Measurements from ENCODE around the gene EFCAB10.

The EFCAB10 gene, protein sequence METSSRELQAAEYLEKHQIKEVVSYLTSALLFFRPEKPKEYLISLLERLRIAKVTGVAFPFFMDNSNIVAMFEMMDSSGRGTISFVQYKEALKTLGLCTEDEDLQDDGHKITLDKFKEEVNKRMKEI

DNA sequence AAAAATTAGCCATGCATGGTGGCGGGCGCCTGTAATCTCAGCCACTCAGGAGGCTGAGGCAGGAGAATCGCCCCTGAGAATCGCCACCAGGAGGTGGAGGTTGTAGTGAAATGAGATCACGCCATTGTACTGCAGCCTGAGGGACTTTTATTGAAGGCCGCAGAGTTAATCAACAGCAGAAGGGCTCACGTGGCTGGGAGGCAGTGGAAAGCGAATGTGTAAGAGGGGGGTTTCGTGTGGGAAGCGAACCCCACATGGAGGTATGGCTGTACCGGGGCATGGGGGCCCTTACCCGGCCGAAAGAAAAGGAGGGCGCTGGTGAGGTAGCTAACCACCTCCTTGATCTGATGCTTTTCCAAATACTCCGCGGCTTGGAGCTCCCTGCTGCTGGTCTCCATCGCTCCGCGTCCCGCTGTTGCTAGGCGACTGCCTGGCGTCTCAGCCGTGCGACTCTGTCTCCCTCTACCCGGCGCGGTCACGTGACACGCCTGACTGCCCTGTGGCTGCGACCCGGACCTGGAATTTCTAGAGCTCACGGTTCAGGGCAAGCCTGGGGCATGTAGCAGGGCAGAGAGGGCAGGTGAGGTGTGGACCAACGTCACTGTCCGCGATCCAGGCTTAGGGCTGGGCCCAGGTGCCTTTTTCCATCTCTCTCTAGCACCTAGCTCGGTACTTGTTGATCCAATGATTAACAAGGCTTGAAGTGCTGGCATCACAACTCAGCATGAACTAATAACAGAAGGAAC is at the start of gene EFCAB10:
TSS of gene EFCAB10 (minus strand) at position 428 of the 746 bp plus-strand sequence. CDS start at position 398, 30 bp downstream.
- DNase-seq (ENCODE audit: low read depth) = no peak

DNA sequence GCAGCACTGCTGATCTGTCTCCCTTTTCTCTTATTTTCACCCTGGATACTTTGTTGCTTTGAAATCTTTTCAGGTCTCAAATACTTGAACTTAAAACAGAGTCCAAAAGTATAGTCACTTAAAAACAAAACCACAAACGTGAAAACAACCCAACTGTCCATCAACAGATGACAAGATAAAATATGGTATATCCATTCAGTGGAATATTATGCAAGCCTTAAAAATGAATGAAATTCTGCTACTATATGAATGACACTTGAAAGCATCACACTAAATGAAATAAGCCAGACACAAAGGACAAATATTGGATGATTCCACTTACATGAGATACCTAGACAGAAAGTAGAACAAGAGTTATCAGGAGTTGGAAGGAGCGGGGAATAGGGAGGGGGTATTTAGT is 44.7 kb upstream of the EFCAB10 start:
- no peak for DNase-seq (ENCODE audit: low read depth)

DNA sequence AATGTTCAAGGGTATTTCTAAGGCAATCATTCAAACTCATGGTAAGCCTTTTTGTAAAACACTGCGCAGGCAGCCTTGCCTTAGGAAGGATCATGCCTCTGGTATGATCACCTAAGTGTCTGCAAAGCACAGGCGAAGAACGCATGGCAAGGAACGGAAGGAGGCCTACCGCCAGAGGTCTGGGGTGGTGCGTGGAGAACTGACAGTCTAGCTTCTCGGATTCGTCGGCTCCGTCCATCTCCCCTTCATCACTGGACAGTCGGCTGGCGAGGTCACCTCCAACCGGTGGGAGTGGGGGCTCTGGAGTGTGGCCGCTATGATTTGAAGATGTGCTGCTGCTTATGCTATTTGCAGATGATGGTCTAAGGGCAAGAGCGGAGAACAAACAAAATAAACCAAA is 42.6 kb upstream of the EFCAB10 start:
- no peak for DNase-seq (ENCODE audit: low read depth)

DNA sequence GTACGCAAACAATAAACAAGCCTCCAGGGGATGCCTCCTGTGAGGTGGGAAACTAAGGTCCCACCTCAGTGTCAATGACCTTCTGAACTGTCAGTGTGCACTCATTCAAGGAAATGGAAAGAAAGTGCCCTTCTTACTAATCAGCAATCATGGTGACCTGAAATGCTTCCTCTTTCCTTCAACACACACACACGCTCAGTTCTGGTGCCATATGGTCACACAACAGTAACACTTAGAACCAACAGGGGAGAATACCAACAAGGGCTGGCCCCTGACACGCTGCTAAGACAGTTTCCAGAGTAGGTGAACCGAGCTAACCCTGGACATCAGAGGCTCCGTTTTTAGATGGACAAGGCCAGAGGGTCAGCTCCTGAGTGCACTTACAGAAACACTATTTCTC is 42.1 kb upstream of the EFCAB10 start:
- no peak for DNase-seq (ENCODE audit: low read depth)

DNA sequence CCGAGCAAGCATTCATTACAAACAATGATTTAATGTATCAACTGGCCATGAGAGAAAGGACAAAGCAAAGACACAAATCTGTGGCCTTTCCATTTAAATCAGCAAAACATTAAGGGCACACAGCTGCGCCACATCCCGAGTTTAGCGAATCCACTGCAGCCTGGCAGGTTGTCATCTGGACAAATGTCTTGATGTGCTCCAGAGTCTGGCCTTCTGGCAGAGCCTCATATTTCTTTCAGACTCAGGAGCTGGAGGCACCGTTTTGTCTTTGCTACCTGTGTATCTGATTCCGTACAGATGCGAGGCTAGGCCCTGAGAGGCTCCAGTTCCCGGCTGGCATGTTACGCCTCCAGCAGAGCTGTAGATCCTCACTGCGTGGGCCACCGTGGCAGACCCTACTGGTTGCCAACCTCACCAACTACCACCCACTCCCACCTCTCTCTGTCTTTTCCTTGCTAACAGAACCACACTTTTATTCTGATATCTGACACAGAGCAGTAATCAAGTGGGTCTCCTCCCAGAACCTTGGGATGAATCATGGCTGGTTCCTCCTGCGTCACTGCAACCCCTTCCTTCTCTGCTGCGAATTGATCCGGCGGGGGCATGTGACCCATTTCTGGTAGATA is 40.9 kb upstream of the EFCAB10 start:
- no peak for DNase-seq (ENCODE audit: low read depth)

DNA sequence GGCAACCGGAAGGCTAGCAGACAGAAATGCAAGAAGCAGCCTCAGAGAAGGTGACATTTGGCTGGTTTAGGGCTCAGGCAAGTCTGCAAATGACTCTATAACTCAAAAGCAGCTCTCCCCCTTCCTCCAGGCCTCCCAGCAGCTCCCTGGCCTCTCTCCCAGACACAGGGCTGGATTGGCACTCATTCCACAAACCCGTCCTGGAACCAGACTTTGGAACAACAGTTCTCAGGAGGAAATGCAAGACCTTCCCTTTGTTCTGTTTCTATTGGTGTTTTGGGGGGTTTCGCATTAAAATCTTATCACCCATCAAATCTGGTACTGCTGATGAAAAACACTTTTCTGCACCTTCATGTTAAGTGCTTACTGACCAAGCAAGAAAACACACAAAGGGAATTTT is 40.3 kb upstream of the EFCAB10 start:
- DNase-seq (ENCODE audit: low read depth) = no peak

DNA sequence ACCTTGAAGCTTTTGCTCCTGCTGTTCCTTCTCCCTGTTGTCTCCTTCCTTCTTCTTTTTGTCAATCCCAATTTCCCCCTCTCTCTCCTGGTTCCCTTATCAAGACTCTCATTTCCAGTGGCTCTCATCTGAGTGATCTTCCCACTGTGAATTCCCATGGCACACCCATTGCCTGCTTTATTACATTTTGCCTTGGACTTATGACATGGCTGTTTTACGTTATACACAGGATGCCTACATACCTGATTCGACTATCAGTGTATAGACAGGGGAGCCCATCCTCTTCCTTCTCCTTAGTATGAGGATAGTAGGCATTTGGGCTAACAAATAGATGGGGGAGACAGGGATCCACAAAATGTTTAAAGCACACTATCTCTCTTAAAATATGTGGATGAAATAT is 39.9 kb upstream of the EFCAB10 start:
- DNase-seq (ENCODE audit: low read depth) = no peak

DNA sequence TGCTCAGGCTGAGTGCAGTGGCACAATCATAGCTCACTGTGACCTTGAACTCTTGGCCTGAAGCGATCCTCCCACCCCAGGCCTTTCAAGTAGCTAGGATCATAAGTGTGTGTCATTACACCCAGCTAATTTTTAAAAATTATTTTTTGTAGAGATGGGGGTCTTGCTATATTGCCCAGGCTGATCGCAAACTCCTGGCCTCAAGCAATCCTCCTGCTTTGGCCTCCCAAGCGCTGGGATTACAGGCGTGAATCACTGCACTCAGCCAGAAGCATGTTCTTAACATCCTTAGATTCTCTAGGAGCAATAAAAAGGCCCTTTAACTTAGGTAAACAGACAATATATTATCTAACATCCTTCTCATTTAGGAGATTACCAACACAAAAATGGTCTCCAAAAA is 38.3 kb upstream of the EFCAB10 start:
- DNase-seq (ENCODE audit: low read depth) = no peak

DNA sequence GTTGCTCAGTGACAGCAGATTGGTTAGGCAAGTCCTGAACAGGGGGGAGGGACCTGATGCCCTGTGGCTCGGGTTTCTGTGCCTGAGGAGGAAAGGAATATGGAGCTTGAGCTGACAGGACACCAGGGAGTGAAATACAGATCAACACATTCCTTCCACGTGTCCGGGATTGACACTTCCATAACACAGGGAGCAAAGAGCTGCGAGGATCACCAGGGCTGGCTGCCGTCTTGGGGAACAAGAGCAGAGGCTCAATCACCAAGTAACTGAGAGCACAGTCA is 36.7 kb upstream of the EFCAB10 start:
- no peak for DNase-seq (ENCODE audit: low read depth)

DNA sequence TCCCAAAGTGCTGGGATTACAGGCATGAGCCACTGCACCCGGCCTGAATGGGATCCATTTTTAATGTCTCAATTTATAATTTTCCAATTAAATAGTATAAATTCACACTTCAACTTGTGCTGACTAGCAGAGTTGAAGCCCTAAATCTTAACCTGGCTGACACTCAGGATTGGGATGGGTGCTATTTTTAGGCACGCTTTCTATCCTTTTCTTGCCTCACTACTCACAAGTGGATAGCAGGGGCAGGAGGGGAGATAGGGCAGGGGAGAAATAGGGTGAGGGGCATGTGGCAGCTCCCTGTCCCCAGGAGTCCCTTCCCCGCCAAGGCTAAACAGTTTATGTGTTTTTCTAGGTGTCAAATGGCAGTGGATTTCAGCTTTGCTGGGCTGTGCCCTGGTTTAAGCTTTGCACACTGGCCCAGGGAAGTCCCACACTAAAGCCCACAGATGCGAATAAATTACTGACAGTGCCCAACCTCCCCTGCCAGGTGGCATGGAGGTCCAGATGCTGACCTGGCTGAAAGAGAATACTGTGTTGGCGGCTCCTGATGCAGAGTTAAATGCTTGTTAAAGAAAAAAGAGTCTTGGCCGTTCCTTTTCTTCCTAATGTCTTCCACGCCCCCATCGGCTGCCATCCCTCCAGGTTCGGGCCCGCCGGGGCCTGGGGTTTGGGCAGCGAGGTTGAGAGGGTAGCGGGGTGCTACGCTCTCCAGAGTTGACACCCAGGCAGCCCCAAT is 36.2 kb upstream of the EFCAB10 start:
- no peak for DNase-seq (ENCODE audit: low read depth)

DNA sequence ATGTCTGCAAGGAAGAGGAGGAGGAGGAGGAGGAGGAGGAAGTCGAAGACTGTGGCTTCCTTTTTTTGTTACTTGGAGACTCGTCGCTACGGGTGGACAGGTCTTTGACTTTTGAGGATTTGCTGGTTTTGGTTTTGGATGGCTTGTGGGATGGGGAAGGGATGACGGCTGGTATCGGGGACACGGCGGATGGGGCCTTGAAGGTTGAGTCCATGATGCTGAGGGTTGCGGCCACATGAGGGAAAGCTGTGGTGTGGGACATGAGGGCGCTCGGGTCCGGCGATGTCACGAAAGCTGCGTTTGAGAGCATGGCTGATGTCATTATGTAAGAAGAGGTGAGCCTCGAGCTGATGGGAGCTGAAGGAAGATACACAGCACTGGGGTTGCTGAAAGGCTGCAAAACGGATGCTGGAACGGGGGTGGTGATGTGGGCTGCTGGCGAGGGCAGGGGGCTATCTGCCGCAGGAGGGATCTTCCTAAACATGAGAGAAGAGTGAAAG is 33.1 kb upstream of the EFCAB10 start:
- DNase-seq (ENCODE audit: low read depth) = no peak

DNA sequence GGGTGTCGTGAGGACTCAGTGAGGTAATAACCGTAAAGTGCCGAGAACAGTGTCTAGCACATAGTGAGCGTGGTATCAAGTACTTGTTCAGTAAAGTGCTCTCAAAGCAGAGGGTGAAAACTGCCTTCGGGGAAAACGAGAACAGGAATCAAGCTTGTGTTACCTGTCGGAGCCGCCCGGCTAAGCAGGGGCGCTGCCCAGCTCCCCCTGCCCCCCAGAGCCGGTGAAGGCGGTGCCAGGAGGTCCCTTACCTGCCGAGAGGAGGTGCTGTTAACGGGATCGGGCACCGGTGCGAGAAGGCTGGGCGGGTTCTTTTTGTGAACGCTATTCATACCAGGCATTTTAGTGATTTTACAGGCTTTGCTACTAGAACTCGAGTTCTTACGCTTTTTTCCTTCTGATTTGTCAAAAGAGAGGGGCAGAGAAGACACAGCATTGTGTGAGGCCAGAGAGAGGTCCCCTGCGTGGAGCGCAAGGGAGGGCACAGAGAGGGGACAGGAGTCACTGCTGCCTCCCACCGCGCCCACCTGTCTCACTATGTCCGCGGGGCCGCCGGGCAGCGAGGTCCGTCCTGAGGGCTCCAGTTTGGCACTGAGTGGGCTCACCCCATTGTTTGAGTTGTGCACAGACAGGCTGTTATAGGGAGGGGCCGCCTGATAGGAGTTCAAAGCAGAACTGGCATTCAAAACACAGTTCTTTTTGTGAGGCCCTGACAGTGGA is 32.5 kb upstream of the EFCAB10 start:
- DNase-seq (ENCODE audit: low read depth) = no peak

DNA sequence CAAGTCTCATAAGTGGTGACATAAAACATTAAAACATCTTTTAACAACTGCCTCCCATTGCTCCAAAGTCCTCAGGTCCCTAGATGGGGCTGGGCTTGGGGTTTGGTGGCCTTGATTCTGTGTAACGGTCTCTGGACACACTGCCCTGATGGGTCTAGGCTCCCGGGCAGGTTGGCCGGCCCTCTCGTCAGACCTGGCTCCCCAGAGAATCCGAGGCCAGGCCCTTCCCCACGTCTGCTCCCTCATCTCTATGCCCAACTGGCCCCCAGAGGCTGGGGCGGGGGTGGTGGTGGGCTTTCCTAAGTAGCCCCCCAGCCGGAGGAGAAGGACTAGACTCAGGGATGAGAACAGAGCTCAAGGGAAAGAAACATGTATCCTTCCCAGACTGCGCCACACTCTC is 31.5 kb upstream of the EFCAB10 start:
- DNase-seq (ENCODE audit: low read depth) = no peak

DNA sequence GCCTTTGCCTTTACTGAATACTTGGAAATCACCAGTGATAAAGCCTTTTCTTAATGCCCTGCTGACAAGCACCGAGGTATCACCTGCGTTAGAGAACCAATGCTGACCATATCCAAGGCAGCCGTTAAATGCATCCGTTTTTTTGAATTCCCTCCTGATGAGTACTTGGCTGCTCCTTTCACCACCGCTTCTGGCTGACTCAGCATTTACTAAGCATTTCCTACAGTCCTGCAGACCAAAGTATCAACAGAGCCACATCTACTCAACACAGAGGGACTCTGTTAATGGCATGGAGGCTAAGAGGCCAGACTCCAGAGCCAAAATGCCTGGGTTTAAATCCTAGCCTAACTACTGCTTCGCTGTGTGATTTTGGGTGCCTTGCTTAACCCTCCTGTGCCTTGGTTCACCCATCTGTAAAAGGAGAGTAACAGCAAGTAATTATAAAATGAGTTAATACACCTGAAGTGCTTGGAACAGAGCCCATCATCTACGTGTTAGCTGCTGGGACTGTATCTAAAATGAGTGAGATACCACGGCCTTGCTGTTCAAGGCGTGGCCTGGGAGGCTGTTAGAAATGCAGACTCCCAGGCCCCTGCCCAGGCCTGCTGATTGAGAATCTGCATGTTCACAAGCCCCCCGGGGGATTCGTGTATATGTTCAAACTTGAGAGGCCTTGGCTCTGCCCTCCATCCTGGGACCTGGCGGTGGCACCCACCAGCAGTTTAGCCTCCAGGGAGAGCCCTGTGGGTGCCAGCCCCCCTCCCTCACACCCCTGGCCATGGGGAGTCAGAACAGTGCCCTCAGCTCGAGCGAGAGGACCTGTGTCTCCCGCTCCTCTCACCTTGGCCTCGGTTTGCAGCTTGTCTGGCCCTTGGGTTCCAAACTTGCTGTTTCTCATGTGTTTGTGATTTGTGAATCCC is 30.8 kb upstream of the EFCAB10 start:
- no peak for DNase-seq (ENCODE audit: low read depth)

DNA sequence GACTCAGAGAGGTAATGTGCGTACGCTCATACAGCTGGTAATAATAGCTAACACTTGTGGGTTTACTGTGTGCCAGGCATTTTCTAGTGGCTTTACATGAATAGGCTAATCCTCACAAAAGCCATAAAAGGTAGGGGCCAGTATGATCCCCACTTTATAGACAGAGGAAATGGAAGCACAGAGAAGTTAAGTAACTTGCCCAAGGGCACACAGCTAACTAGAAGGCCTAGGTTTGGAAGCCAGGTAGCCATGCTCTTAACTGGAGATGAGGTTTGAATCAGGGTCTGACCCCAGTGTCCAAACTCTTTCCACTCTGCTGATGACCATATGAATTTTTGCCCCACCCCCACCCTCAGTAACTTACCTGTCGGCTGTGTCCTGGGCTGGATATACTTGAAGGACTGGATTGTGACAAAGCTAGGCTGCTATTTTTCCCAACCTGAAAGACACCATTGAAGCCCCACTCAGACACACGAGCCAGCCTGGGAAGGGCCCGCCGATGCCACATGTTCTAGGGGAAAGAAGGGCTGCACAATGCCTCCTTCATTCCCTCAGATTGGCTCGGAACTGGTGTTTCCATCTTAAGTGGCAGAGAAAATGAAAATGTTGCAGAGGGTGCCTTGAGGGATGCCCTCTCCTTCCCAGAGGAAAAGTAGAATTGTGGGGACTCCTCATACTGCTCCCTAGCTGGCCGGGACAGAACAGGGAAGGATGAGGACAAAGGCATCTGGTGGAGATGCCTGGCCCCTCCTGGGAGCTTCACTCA is 29.1 kb upstream of the EFCAB10 start:
- DNase-seq (ENCODE audit: low read depth) = no peak

DNA sequence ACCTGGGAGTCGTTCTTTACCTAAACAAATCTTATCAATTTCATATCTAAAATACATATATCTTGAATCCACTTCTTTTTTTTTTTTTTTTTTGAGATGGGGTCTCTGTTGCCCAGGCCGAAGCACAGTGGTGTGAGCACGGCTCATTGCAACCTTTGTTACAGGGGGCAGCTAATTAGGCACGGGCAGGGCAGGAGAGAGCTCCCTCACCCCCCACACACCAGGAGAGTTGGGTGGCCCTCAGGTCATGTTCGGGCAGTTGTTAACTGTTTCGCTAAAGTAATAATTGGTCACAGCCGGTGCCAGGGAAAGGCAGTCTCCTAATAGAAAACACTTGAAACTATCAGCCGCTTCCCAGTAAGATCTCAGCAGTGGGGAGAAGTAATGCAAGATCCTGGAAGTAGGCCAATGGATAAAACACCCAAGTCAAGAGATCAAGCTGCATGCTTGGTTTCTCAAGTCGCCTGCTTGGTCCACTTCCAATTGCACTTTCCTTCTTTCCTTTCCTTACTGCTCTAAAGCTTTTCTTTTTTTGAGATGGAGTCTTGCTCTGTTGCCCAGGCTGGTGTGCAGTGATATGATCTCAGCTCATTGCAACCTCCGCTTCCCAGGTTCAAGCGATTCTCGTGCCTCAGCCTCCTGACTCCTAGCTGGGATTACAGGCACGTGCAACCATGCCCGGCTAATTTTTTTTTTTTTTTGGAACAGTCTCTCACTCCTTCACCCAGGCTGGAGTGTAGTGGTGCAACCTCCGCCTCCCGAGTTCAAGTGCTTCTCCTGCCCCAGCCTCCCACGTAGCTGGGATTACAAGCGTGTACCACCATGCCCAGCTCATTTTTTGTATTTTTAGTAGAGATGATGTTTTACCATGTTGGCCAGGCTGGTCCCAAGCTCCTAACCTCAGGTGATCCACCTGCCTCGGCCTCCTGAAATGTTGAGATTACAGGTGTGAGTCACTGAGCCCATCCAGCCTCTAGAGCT is 21.3 kb upstream of the EFCAB10 start:
- no peak for DNase-seq (ENCODE audit: low read depth)

DNA sequence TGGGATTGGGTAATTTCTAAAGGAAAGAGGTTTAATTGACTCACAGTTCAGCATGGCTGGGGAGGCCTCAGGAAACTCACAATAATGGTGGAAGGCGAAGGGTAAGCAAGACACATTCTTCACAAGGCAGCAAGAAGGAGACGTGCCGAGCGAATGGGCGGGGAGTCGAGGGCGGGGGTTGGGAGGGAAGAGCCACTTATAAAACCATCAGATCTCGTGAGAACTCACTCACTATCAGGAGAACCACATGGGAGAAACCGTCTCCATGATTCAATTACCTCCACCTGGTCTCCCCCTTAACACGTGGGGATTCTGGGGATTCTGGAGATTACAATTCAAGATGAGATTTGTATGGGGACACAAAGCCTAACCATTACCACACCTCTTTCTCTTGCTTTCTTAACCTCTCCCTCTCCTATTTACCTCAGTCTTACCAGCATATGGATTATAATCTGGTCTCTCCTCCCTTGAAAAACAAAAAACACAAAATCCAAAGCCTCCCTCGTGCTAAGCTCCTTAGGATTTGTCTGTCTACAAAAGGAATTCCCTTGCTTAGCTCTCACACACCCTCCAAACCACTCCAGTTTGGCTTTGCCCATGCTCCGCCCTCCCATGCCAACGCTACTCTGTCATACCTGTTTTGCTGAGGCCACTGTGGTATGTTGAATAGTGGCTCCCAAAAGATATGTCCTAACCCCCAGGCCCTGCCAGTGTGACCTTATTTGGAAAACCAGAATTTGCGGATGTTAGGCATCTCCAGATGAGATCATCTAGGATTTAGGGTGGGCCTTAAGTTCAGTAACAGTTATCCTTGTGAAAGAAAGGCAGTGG is 19.6 kb upstream of the EFCAB10 start:
- no peak for DNase-seq (ENCODE audit: low read depth)

DNA sequence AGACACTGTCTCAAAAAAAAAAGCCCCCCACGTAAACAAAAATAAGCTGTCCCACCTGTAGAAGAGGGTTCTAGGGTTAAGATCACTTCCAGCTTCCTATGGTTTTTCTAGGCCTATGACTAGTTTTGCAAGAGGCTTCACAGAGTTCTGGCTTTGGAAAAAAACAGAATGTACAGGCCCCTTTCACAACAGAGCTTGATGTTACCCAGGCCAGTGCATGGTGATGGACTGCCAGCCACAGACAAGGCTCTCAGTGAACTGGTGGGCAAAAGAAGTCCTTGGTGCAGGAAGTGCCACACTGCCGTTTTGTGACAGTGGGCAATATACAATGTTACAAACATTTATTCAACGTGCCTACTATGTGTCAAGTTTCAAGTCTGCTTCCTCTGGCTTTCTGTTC is 18.3 kb upstream of the EFCAB10 start:
- DNase-seq (ENCODE audit: low read depth) = no peak
